ENCODE data around the gene ALG9.

DNA sequence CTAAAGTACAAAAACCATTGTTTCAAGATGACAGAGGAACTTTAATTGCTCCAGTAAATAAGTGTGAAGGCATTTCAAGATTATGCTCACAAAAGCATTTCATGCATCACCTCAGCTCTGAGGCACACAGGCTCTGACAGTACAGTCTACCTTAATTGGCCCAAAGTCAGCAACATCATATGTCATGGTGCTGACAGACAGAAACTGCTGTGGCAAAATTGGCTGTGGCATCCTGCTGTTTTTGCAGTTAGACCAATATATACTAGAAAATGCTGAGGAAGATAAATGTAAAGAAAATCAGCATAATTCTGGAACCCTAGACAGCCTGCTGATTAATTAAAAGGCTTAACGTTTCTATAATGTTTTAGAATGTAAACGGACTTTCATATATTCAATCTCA is 70.2 kb downstream of the ALG9 start:
- no peak for TF ChIP-seq EZH2phosphoT487 (IDR thresholded peaks at IDR 0.05; ENCODE audit: borderline replicate concordance)
- TF ChIP-seq, protein P1, sequence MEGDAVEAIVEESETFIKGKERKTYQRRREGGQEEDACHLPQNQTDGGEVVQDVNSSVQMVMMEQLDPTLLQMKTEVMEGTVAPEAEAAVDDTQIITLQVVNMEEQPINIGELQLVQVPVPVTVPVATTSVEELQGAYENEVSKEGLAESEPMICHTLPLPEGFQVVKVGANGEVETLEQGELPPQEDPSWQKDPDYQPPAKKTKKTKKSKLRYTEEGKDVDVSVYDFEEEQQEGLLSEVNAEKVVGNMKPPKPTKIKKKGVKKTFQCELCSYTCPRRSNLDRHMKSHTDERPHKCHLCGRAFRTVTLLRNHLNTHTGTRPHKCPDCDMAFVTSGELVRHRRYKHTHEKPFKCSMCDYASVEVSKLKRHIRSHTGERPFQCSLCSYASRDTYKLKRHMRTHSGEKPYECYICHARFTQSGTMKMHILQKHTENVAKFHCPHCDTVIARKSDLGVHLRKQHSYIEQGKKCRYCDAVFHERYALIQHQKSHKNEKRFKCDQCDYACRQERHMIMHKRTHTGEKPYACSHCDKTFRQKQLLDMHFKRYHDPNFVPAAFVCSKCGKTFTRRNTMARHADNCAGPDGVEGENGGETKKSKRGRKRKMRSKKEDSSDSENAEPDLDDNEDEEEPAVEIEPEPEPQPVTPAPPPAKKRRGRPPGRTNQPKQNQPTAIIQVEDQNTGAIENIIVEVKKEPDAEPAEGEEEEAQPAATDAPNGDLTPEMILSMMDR (conservative IDR thresholded peaks at IDR 0.05; ENCODE audit: low read length) = no peak
